HG03457 (cell line): ENCODE data around the gene FKBP10.
"Not testable (repeated sequence)": the region's sequence is repeated elsewhere in the genome, so short reads cannot be mapped to it uniquely, and the experiment has no call there.

Experiments
- ATAC-seq: cut with Tn5 transposase; IDR thresholded peaks from one replicate; pipeline ENCODE4 v1.9.1; 2021; ENCODE audit warnings: moderate number of reproducible peaks; ENCODE audit not compliant: unreplicated experiment

FKBP10 gene

GRCh38 chr17:41837761-41838538, 25.1 kb downstream of the FKBP10 start, which contains the start of gene KLHL10:
TSS of gene KLHL10 (plus strand) at chr17:41837825. CDS start at chr17:41837933, 108 bp downstream.
- ATAC-seq: no peak

GRCh38 chr17:41839448-41839847, 26.6 kb downstream of the FKBP10 start:
- ATAC-seq: not testable (repeated sequence)

GRCh38 chr17:41840781-41841180, 28.0 kb downstream of the FKBP10 start:
- ATAC-seq: not testable (repeated sequence)

- no peak for ATAC-seq
These were observed 32.2 kb downstream of the FKBP10 start for GRCh38 chr17:41844971-41845370.

- no peak for ATAC-seq
These were observed 36.0 kb downstream of the FKBP10 start for GRCh38 chr17:41848788-41849187.

- no peak for ATAC-seq
These were observed 36.6 kb downstream of the FKBP10 start for GRCh38 chr17:41849251-41849990.

GRCh38 chr17:41851382-41851781, 38.6 kb downstream of the FKBP10 start:
- ATAC-seq: not testable (repeated sequence)

GRCh38 chr17:41860254-41860931, 47.6 kb downstream of the FKBP10 start:
- ATAC-seq: no peak

GRCh38 chr17:41863074-41863848, 50.5 kb downstream of the FKBP10 start:
- ATAC-seq: no peak

GRCh38 chr17:41864498-41864835, 51.7 kb downstream of the FKBP10 start:
- ATAC-seq: peak; percentile 28

GRCh38 chr17:41864836-41865595, 52.2 kb downstream of the FKBP10 start, which contains the start of gene KLHL11:
TSS of gene KLHL11 (minus strand) at chr17:41865423. CDS start at chr17:41865370, 53 bp downstream.
- peak; percentile 68 for ATAC-seq

- ATAC-seq: no peak
These were observed 52.7 kb downstream of the FKBP10 start for GRCh38 chr17:41865596-41865893.

GRCh38 chr17:41868568-41868967, 55.8 kb downstream of the FKBP10 start:
- no peak for ATAC-seq

- no peak for ATAC-seq
These were observed 56.6 kb downstream of the FKBP10 start for GRCh38 chr17:41869426-41869825.

- ATAC-seq: no peak
These were observed 57.3 kb downstream of the FKBP10 start for GRCh38 chr17:41870097-41870496.

GRCh38 chr17:41870627-41871026, 57.8 kb downstream of the FKBP10 start:
- no peak for ATAC-seq

- no peak for ATAC-seq
These were observed 59.0 kb downstream of the FKBP10 start for GRCh38 chr17:41871789-41872188.
